ENCODE results near the gene GPC6. TPM values are rescaled to one million over a fixed set of nuclear protein-coding genes. Genes with fewer than 3 reads are reported as not detected.

Gene GPC6
- total RNA-seq, 1 donor from 2014 or later: 63.0 TPM

DNA sequence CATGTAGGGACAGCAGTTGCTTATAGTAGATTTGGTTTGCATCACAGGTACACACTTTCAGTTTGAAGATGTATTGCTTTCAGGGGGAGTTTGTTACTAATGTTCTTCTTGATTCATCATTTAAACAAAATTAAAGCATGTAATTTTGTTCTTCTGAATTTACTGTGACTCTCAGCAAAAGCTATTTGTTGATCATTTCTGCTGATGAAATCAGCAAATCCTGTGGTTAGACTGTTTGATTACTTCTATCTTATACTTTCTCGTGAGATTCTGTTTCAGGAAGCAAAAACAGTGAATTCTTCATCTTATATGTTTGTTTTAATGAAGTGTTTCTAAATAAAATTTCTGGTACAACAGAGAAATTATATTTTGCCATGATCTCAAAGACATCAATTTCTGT, 497.6 kb downstream of the GPC6 start:
- H3K4me1 ChIP-seq (ENCODE audit: insufficient read depth, low read length): peaks cover 4% of the 10 kb centered on the region
- H3K4me2 ChIP-seq (ENCODE audit: low read length): no peak overlapping the region
- no peaks in the 10 kb centered on the region for H3K9me3 Mint-ChIP-seq (ENCODE audit: unreplicated experiment)

DNA sequence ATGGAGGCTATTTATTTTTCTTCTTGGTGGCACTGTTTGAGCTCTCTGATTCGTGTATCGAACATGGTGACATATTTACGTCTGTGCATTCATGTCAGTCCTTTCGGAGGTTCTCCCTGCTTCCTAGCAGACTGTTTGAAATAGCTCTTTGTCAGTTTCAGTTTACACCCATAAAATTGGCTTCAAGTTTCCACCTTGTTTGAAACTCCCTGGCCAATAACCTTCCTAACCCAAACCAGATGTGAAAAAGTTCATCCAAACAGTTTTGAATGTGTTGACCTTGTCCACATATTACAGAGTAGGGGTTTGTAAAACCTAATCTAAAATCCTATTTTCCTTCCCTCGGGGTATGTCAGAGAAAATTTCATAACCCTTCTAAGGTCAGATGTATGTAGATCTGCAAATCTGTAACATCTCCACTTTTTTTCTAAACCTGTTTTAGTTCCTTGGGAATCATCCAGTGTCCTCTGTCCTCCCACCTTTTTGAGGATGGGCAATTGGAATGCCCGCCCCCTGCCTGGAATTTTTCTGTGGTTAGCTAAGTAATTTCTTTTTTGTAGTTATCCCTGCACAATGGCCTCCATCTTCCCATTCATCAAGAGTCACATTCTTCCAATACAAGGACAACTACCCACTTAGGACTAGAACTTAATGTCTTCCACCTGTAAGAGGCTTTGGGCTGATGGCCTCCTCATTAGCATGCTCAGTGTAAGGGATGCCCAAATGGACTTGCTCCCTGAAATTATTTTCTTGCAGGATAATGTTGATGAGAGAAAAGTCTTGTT, 499.8 kb downstream of the GPC6 start:
- FAIRE-seq (no peak), DNase-seq (ENCODE audit: low read depth) (no peak)
- no peak overlapping the region for H2AFZ ChIP-seq (ENCODE audit: low read depth, low read length)
- H3K4me1 ChIP-seq (ENCODE audit: insufficient read depth, low read length): peaks cover 4% of the 10 kb centered on the region
- Mint-ChIP-seq H3K27me3 (ENCODE audit: low read depth, unreplicated experiment) (no peaks in the 10 kb centered on the region), H3K36me3 (ENCODE audit: low read depth, unreplicated experiment) (no peaks in the 10 kb centered on the region), H3K27ac (ENCODE audit: unreplicated experiment) (peak overlapping the region; percentile 50), H3K4me1 (ENCODE audit: low read depth, unreplicated experiment) (peaks cover 34% of the 10 kb centered on the region), H3K9me3 (ENCODE audit: unreplicated experiment) (no peaks in the 10 kb centered on the region), H3K4me3 (ENCODE audit: unreplicated experiment) (no peak overlapping the region)
- H3K27me3 ChIP-seq (ENCODE audit: insufficient read depth, low read length): no peaks in the 10 kb centered on the region
- H3K27ac ChIP-seq (ENCODE audit: low read depth, low read length): no peak overlapping the region
- no peaks in the 10 kb centered on the region for H3K9me3 ChIP-seq (ENCODE audit: insufficient read depth, low read depth, low read length)
- H3K36me3 ChIP-seq (ENCODE audit: insufficient read depth, low read length): no peaks in the 10 kb centered on the region
- no peaks in the 10 kb centered on the region for H3K79me2 ChIP-seq (ENCODE audit: insufficient read depth, low read length)
- peaks cover 9% of the 10 kb centered on the region for H4K20me1 ChIP-seq (ENCODE audit: insufficient read depth, low read length)
- TF ChIP-seq, protein P1, sequence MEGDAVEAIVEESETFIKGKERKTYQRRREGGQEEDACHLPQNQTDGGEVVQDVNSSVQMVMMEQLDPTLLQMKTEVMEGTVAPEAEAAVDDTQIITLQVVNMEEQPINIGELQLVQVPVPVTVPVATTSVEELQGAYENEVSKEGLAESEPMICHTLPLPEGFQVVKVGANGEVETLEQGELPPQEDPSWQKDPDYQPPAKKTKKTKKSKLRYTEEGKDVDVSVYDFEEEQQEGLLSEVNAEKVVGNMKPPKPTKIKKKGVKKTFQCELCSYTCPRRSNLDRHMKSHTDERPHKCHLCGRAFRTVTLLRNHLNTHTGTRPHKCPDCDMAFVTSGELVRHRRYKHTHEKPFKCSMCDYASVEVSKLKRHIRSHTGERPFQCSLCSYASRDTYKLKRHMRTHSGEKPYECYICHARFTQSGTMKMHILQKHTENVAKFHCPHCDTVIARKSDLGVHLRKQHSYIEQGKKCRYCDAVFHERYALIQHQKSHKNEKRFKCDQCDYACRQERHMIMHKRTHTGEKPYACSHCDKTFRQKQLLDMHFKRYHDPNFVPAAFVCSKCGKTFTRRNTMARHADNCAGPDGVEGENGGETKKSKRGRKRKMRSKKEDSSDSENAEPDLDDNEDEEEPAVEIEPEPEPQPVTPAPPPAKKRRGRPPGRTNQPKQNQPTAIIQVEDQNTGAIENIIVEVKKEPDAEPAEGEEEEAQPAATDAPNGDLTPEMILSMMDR (IDR thresholded peaks at IDR 0.05; ENCODE audit: insufficient read depth, low read depth, low read length): no peak
- no peak for TF ChIP-seq EZH2 (IDR thresholded peaks at IDR 0.05; ENCODE audit: insufficient read depth, low read length)
- no peak overlapping the region for H3K9ac ChIP-seq (ENCODE audit: low read length)
- H3K4me3 ChIP-seq (ENCODE audit: insufficient read depth, low read depth, low read length): no peak overlapping the region
- H3K4me2 ChIP-seq (ENCODE audit: low read length): no peak overlapping the region

More for the DNA sequence above, 497.6 kb downstream of the GPC6 start:
- H3K79me2 ChIP-seq (ENCODE audit: insufficient read depth, low read length): no peaks in the 10 kb centered on the region
- Mint-ChIP-seq H3K27ac (ENCODE audit: unreplicated experiment) (no peak overlapping the region), H3K4me3 (ENCODE audit: unreplicated experiment) (no peak overlapping the region), H3K4me1 (ENCODE audit: low read depth, unreplicated experiment) (peaks cover 21% of the 10 kb centered on the region), H3K36me3 (ENCODE audit: low read depth, unreplicated experiment) (no peaks in the 10 kb centered on the region), H3K27me3 (ENCODE audit: low read depth, unreplicated experiment) (no peaks in the 10 kb centered on the region)
- no peak overlapping the region for H3K4me3 ChIP-seq (ENCODE audit: insufficient read depth, low read depth, low read length)
- no peak overlapping the region for H3K27ac ChIP-seq (ENCODE audit: low read depth, low read length)
- no peak overlapping the region for H3K9ac ChIP-seq (ENCODE audit: low read length)
- DNase-seq (ENCODE audit: low read depth): no peak
- H3K36me3 ChIP-seq (ENCODE audit: insufficient read depth, low read length): no peaks in the 10 kb centered on the region
- FAIRE-seq: no peak
- no peak for TF ChIP-seq EZH2 (IDR thresholded peaks at IDR 0.05; ENCODE audit: insufficient read depth, low read length)
- TF ChIP-seq, protein P1 (IDR thresholded peaks at IDR 0.05; ENCODE audit: insufficient read depth, low read depth, low read length): no peak
- no peaks in the 10 kb centered on the region for H3K9me3 ChIP-seq (ENCODE audit: insufficient read depth, low read depth, low read length)
- H2AFZ ChIP-seq (ENCODE audit: low read depth, low read length): no peak overlapping the region
- H4K20me1 ChIP-seq (ENCODE audit: insufficient read depth, low read length): peaks cover 9% of the 10 kb centered on the region
- no peaks in the 10 kb centered on the region for H3K27me3 ChIP-seq (ENCODE audit: insufficient read depth, low read length)

Measured in astrocyte (in vitro differentiated cells and primary cell).